Esophagus squamous epithelium (tissue), 5 donors: ENCODE data around the gene INSL4. TPM values are rescaled to one million over a fixed set of nuclear protein-coding genes. Genes with fewer than 3 reads are reported as not detected.

ENCODE experiments used
- DNase-seq: peaks from one replicate; lab custom pipeline; 2025; lab: John Stamatoyannopoulos, UW
- H3K27ac ChIP-seq, 4 donors: fragments of 200-600 bp; sonication (generic); one replicate each; pipeline ENCODE4 v1.5.1; 2016 to 2019; ENCODE audit warnings: mild to moderate bottlenecking in 1 of 4
- H3K27me3 ChIP-seq, 4 donors: fragments of 200-600 bp; sonication (generic); 1 replicate in 3 of 4; 2 replicates in 1 of 4; pipeline versions ENCODE4 v1.5.1 to v1.6.0; 2017 to 2021; ENCODE audit warnings: antibody characterized with exemption in 1 of 4
- H3K36me3 ChIP-seq, 3 donors: fragments of 200-600 bp; sonication (generic); one replicate each; pipeline ENCODE4 v1.5.1; 2016 to 2019
- H3K4me1 ChIP-seq, 3 donors: fragments of 200-600 bp; sonication (generic); one replicate each; pipeline ENCODE4 v1.5.1; 2017 to 2019
- H3K4me3 ChIP-seq, 4 donors: fragments of 200-600 bp; sonication (generic); 1 replicate in 3 of 4; 2 replicates in 1 of 4; pipeline ENCODE4 v1.5.1; 2016 to 2019; ENCODE audit warnings: mild to moderate bottlenecking in 2 of 4, moderate library complexity in 1 of 4
- H3K9me3 ChIP-seq, 3 donors: fragments of 200-600 bp; sonication (generic); one replicate each; pipeline ENCODE4 v1.5.1; 2016 to 2019
- POLR2A ChIP-seq, 4 donors: fragments of 450-650 bp; IDR thresholded peaks; one replicate each; pipeline ENCODE4 v1.6.1; 2017; ENCODE audit warnings: antibody characterized with exemption in 4 of 4, mild to moderate bottlenecking in 4 of 4, moderate library complexity in 3 of 4
- WGBS, 2 donors: methylation state at CpG; one replicate each; pipeline ENCODE4 v1.1.5; 2018; 5-methylcytosine and 5-hydroxymethylcytosine counted together
- intact Hi-C: fragments of 100-400 bp; cut with DNase I; formaldehyde crosslinking; loops from one replicate; pipeline ENCODE4 v1.15.0; 2022
- total RNA-seq, 4 donors: library from RNA; depleted of rRNA; stranded (reverse); fragments of >200 nt; gene quantifications; one replicate each; pipeline ENCODE4 v1.1.0, GENCODE V29; 2016
- TF ChIP-seq, protein P1 (sequence below), 6 experiments: fragments of 450-650 bp in 4 of 6; fragments of 200-600 bp in 2 of 6; sonication (generic) in 2 of 6; IDR thresholded peaks; one replicate each; pipeline ENCODE4 v1.5.1; 2016 to 2019; ENCODE audit warnings: antibody characterized with exemption in 6 of 6, mild to moderate bottlenecking in 4 of 6, moderate library complexity in 4 of 6
- donor health status: DM: yes; HTN: yes; CAD: no.

Gene INSL4
- total RNA-seq, 4 donors from 2014 or later = not detected

DNA sequence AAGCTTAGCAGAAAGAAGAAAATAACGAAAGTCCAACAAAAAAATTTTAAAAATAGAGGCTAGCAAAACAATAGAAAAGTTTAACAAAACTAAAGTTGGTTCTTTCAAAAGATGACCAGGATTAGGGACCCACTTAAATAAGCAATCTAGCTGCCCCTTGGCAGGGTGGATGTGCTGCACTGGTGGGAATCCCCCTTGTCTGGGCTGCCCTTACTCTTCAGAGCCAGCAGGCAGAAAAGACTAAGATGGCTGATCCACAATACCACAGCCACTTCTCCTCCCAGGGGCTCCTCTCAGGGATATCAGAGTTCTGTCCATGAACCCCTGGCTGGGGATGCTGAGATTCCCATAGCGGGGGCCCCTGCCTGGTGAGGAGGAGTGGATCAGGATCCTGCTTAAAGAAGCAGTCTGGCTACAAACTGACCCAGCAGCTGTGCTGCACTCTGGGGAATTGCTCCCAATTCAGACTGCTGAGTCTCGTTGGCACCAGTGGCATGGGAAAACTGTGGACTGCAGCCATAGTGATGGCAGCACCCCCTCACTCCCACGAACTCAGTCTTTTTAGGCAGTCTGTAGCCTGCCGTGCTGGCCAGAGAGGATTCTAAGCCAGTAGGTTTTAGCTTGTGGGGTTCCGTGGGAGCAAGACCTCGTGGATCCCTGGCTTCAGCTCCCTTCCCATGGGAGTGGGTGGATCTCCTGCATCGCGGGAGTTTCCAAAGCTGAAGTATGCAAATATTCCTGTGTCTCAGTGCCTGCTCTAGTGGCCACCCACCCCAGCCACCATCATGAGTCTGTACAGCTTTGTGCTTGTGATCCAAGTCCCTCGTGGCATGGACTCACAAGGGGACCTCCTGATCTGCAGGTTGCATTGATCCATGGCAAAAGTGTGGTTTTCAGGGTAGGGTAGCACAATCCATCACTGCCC lies 42.9 kb upstream of the INSL4 start:
- TF ChIP-seq, protein P1, sequence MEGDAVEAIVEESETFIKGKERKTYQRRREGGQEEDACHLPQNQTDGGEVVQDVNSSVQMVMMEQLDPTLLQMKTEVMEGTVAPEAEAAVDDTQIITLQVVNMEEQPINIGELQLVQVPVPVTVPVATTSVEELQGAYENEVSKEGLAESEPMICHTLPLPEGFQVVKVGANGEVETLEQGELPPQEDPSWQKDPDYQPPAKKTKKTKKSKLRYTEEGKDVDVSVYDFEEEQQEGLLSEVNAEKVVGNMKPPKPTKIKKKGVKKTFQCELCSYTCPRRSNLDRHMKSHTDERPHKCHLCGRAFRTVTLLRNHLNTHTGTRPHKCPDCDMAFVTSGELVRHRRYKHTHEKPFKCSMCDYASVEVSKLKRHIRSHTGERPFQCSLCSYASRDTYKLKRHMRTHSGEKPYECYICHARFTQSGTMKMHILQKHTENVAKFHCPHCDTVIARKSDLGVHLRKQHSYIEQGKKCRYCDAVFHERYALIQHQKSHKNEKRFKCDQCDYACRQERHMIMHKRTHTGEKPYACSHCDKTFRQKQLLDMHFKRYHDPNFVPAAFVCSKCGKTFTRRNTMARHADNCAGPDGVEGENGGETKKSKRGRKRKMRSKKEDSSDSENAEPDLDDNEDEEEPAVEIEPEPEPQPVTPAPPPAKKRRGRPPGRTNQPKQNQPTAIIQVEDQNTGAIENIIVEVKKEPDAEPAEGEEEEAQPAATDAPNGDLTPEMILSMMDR (IDR thresholded peaks at IDR 0.05) = no peak
- TF ChIP-seq POLR2A (IDR thresholded peaks at IDR 0.05) = no peak
- Histone ChIP-seq H3K4me1 (no peaks in the 10 kb centered on the region), H3K4me3 (no peak overlapping the region), H3K27ac (no peak overlapping the region), H3K9me3 (no peaks in the 10 kb centered on the region), H3K36me3 (no peaks in the 10 kb centered on the region), H3K27me3 (peaks cover 0 to 3% (median 0%) of the 10 kb centered on the region in 4 donors)
- intact Hi-C loops = loop anchor here (5.0 kb wide), 1 partner anchor 234 kb away; no protein-coding TSS in a partner anchor
- DNase-seq = no peak
- 61 to 62% methylated on average over 3 to 9 of the region's 10 CpGs for WGBS, 2 donors

DNA sequence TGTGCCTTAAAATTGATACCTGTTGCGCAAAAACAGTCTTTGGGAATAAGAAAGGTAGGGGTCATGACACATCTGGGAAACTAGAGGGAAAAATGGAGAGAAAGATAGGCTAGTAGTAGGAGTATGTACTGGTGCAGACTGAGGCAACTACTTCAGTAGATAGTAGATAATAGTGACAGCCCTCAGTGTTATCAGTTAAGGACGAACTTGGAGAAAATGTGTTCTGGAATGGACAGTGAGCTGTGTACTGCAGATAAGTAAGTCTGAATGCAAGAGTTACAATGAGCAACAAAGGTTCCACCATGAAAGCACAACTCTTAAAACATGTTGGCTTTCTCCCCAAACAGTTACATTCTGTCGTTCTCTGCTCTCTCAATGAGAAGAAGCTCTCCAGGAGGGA lies 39.2 kb upstream of the INSL4 start:
- Histone ChIP-seq H3K27ac (no peak overlapping the region), H3K27me3 (peaks cover 0 to 3% (median 0%) of the 10 kb centered on the region in 4 donors), H3K9me3 (no peaks in the 10 kb centered on the region), H3K4me3 (no peak overlapping the region), H3K36me3 (no peaks in the 10 kb centered on the region), H3K4me1 (peaks cover 0 to 9% (median 0%) of the 10 kb centered on the region in 3 donors)
- WGBS, 2 donors = 80 to 87% methylated on average over 3 of the region's 3 CpGs
- intact Hi-C loops = loop anchor here (5.0 kb wide), 1 partner anchor 395 kb away; no protein-coding TSS in a partner anchor
- no peak for DNase-seq
- no peak for TF ChIP-seq POLR2A (IDR thresholded peaks at IDR 0.05)
- TF ChIP-seq, protein P1 (IDR thresholded peaks at IDR 0.05) = no peak

DNA sequence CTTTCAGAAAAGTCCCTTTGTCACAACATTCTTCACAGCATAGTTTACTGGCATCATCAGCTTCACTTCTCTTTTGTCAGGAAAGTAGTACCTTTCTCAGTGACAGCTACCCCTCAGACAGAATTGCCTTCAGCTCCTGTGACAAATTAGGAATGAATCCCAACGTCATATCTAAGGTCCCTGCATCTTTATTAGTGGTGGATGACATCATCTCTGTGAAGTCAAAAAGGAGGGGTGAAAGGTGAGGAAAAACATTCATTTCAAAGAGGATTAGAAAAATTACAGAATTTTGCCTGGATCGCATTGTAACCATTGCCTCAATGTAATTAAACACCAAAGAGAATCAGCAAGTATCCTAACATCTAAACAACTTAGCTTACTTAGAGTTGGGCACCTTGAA lies 37.9 kb upstream of the INSL4 start:
- Histone ChIP-seq H3K4me3 (no peak overlapping the region), H3K4me1 (peaks cover 0 to 9% (median 0%) of the 10 kb centered on the region in 3 donors), H3K9me3 (no peaks in the 10 kb centered on the region), H3K27me3 (peaks cover 0 to 6% (median 0%) of the 10 kb centered on the region in 4 donors), H3K27ac (no peak overlapping the region), H3K36me3 (no peaks in the 10 kb centered on the region)
- no peak for DNase-seq
- intact Hi-C loops = loop anchor here (5.0 kb wide), 1 partner anchor 394 kb away; no protein-coding TSS in a partner anchor
- TF ChIP-seq, protein P1 (IDR thresholded peaks at IDR 0.05) = no peak
- TF ChIP-seq POLR2A (IDR thresholded peaks at IDR 0.05) = no peak
- WGBS, 2 donors = 47 to 57% methylated on average over 2 of the region's 2 CpGs

DNA sequence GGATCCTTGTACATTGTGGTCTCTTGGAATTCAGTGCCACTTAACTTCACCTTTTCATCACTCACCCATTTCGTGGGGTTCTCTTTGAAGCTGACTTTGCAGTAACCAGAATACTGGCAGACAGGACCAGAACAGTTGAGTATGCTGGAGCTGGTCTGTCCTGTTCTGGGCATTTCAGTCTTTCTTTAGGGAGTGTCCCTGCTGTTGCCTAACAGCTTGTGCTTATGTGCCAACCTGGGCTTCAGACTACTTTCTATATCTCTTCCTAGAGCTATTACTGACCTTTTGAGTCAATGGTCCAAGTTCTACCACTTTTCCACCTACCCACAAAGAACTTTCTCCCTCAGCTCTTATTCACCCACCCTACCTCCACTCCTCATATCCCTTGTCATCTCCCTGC lies 35.8 kb upstream of the INSL4 start:
- H3K4me3 ChIP-seq = no peak overlapping the region
- H3K9me3 ChIP-seq = no peaks in the 10 kb centered on the region
- TF ChIP-seq POLR2A (IDR thresholded peaks at IDR 0.05) = no peak
- TF ChIP-seq, protein P1 (IDR thresholded peaks at IDR 0.05) = no peak
- WGBS, 2 donors = 0 to 50% methylated on average over 1 of the region's 1 CpG
- peaks cover 0 to 6% (median 0%) of the 10 kb centered on the region in 4 donors for H3K27me3 ChIP-seq
- H3K27ac ChIP-seq = no peak overlapping the region
- intact Hi-C loops = no loop called here
- H3K4me1 ChIP-seq = peaks cover 0 to 9% (median 0%) of the 10 kb centered on the region in 3 donors
- H3K36me3 ChIP-seq = no peaks in the 10 kb centered on the region
- no peak for DNase-seq

DNA sequence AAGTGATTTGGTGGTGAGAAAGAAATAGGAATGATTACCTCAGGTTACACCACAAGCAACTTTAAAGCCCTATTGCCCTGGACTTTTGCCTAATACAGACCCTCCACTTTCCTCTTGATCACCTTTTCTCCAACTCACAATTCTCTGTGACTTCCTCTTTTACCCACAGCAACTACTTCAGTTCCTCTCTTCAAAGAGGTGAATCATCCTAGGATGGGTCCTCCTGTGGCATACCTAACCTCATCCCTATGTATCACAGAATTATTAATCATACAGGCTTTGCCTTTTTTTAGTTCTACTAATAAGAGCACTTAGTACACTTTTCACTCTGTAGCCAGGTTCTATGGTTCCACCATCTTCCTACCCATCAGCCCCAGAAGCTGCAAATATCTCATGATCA lies 26.1 kb upstream of the INSL4 start:
- intact Hi-C loops = no loop called here
- Histone ChIP-seq H3K27ac (no peak overlapping the region), H3K4me3 (no peak overlapping the region), H3K27me3 (no peaks in the 10 kb centered on the region), H3K9me3 (no peaks in the 10 kb centered on the region), H3K36me3 (no peaks in the 10 kb centered on the region), H3K4me1 (no peaks in the 10 kb centered on the region)
- no peak for TF ChIP-seq POLR2A (IDR thresholded peaks at IDR 0.05)
- TF ChIP-seq, protein P1 (IDR thresholded peaks at IDR 0.05) = no peak
- DNase-seq = no peak
